GM21737 (cell line): Measurements from ENCODE around the gene BMERB1.
"Not testable (repeated sequence)": the region's sequence is repeated elsewhere in the genome, so short reads cannot be mapped to it uniquely, and the experiment has no call there.

Experiments
- ATAC-seq: cut with Tn5 transposase; IDR thresholded peaks from one replicate; pipeline ENCODE4 v1.9.1; 2021; ENCODE audit warnings: mild to moderate bottlenecking, moderate library complexity; ENCODE audit not compliant: unreplicated experiment

Gene BMERB1

GRCh38 chr16:15548482-15548891 lies 114.1 kb downstream of the BMERB1 start:
- ATAC-seq, result no peak

GRCh38 chr16:15552507-15552906 lies 118.1 kb downstream of the BMERB1 start:
- no peak for ATAC-seq

GRCh38 chr16:15553313-15554088 lies 119.1 kb downstream of the BMERB1 start:
- no peak for ATAC-seq

DNA sequence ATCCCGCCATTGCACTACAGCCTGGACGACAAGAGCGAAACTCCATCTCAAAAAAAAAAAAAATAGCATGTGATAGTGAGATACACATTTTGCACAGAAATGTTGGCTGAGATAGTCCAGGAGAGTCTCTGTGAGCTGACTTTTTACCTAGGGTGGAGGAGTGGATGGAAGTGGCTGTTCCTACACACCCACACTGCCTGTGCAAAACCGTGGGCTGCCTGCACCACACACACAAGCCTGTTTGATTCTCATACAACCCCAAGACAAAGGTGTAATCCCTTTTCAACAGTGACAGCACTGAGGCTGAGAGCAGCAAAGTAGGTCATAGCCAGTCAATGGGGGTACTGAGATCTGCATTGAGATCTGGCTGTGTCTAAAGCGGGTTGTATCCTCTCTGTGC lies 121.7 kb downstream of the BMERB1 start:
- no peak for ATAC-seq

- ATAC-seq, result no peak
Observed at GRCh38 chr16:15557258-15557657, 122.9 kb downstream of the BMERB1 start.

GRCh38 chr16:15559176-15559575 lies 124.8 kb downstream of the BMERB1 start:
- no peak for ATAC-seq

- ATAC-seq, result no peak
Observed at GRCh38 chr16:15564604-15565339, 130.4 kb downstream of the BMERB1 start.

GRCh38 chr16:15566095-15566494 lies 131.7 kb downstream of the BMERB1 start:
- no peak for ATAC-seq

- ATAC-seq, result no peak
Observed at GRCh38 chr16:15567823-15568222, 133.4 kb downstream of the BMERB1 start.

- ATAC-seq, result not testable (repeated sequence)
Observed at GRCh38 chr16:15570666-15571065, 136.3 kb downstream of the BMERB1 start.

DNA sequence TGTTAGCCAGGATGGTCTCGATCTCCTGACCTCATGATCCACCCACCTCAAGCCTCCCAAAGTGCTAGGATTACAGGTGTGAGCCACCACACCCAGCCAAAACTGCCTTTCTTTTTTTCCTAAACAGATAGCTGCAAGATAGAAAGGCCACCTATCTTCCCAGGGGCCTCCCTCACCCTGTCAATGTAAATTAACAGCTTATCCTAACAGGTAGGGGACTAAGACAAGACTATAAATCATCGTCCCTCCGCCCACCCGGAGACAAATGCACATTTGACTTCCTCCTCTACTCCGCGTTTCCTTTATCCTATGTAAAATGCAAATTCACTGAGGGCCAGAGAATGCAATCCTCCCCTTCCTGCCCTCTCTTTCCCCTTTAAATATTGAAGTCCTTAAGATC lies 137.2 kb downstream of the BMERB1 start:
- ATAC-seq, result no peak

GRCh38 chr16:15572329-15573001 lies 138.1 kb downstream of the BMERB1 start:
- no peak for ATAC-seq

- ATAC-seq, result no peak
Observed at GRCh38 chr16:15573274-15573895, 139.0 kb downstream of the BMERB1 start.

DNA sequence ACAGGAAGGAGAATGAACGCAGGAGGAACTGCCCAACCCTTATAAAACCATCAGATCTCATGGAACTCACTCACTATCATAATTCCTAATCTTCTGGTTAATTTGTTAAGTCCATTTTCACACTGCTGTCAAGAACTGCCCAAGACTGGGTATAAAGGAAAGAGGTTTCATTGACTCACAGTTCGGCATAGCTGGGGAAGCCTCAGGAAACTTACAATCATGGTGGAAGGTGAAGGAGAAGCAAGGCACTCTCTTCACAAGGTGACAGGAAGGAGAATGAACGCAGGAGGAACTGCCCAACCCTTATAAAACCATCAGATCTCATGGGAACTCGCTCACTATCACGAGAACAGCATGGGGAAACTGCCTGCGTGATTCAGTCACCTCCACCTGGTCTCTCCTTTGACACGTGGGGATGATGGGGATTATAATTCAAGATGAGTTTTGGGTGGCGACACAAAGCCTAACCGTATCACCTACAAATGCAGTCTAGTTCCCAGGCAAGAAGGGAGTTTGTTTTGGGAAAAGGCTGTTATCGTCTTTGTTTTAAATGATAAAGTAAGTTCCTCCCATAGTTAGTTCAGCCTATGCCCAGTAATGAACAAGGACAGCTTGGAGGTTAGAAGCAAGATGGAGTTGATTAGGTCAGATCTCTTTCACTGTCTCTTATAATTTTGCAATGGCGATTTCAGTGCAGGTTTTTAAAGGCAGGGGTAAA lies 139.7 kb downstream of the BMERB1 start:
- not testable (repeated sequence) for ATAC-seq

DNA sequence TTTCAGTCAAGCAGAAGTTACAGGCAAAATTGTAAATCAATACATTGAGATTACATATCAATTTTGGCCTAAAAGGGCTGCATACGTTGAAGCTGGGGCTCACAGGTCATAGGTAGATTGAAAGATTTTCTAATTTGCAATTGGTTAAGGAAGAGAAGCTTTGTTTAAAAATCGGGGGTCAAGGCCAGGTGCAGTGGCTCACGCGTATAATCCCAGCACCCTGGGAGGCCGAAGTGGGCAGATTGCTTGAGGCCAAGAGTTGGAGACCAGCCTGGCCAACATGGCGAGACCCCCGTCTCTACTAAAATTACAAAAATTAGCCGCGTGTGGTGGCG lies 140.2 kb downstream of the BMERB1 start:
- ATAC-seq, result no peak

DNA sequence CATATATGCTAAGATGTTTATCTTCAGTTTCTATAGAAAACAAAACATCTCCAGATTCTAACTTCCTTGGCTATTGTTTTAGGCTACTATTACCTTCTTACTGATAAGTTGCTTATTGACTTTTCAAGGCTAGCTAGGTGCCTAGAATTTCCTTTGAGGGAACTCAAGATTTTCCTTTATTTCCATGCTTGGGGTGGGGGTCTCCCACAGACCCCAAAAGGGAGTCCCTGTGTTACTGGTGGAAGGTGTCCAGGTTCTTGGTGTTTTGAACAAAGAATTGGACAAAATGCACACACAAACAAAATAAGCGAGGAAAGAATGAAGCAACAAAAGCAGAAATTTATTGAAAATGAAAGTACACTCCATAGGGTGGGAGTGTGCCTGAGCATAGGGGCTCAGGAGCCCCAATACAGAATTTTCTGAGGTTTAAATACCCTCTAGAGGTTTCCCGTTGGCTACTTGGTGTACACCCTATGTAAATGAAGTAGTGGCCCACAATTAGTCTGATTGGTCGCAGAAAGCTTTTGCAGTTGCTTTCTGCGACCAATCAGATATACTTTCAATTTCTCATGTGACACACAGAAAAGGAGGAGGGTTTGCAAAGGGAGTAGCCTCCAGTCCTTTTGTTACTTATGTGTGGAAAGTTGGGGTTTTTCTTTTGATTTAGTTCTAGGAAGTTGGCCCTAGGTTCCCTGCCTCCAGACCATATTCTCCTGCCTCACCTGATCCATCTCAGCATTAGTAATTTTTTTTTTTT lies 141.1 kb downstream of the BMERB1 start:
- no peak for ATAC-seq

DNA sequence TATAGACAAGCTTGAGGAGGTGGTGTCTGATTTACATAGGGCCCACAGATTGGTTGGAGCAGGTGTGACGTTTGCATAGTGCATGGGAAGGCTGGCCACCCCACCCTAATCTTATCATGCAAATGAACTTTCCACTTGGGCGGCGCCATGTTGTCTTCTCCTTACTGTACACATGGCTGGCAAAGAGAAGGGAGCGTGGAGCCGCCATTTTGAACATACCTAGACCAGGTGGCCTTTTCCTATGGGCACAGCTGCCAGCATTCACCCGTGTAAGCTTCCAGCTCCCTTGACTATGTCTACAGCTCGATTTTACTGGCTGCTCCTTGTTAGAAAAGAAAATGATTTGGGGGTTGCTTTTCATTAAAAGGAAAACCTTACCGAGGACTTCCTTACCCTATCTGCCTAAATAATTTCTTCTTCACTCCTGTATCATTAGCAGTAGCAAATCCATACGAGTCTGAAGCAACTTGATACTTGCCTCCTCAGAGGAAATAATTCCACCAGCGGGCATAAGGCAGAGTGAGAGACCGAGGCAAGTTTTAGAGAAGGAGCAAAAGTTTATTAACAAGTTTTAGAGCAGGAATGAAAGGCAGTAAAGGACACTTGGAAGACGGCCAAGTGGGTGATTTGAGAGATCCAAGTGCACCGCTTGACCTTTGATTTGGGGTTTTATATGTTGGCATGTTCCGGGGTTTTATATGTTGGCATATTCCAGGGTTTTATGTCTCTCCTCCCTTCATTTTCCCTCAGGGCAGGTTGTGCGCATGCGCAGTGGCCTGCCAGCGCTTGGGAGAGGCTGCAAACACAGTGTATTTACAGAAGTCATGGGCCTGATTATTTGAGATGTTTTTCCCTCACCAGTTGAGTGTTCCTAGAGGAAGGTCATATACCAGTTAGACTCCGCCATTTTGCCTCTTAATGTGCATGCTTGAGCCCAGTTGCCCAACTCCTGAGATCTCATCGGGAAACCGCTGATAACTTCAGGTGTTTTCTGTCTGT lies 142.9 kb downstream of the BMERB1 start:
- ATAC-seq, result no peak

DNA sequence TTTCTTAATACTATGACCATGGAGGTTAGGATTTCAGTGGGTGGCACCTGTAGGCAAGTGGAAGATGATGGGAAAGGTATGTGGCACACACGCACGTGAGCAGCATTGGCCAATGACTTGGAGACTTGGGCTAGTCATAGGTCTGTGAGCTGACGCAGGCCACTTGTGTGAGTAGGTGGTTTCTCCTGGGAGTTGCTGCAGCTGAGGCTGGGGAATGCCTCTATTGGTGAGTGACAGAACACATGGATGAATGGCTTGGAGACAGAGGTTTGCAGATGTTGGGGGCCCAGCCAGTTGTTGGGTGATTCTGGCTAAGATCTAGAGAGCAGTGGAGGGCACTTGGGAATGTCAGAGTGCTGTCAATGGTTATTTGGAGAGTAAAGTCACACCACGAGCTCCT lies 144.4 kb downstream of the BMERB1 start:
- no peak for ATAC-seq
